A549 (cell line): ENCODE results near the gene ZNF692. TPM values are rescaled to one million over a fixed set of nuclear protein-coding genes. Genes with fewer than 3 reads are reported as not detected.

Experiments used
- ATAC-seq, 2 experiments: fragments of 200-7000 bp in 1 of 2; fragments of >200 bp in 1 of 2; cut with Nextera tagmentation in 1 of 2; cut with Tn5 transposase in 1 of 2; 3 replicates each; pipeline versions ENCODE4 v1.8.0 to v1.9.1; 2018 to 2020; ENCODE audit warnings: mild to moderate bottlenecking in 1 of 2, moderate library complexity in 1 of 2
- CTCF ChIA-PET: fragments of 300-600 bp; sonication (Branson Sonifier 250); formaldehyde crosslinking; extraction: SDS; loops from one replicate; lab custom pipeline; 2021; ENCODE audit warnings: antibody characterized with exemption, inconsistent platforms; lab: Yijun Ruan, JAX
- POLR2A ChIA-PET: fragments of 350-600 bp; formaldehyde crosslinking; extraction: SDS; loops from one replicate; lab custom pipeline; 2021; ENCODE audit warnings: antibody characterized with exemption, inconsistent platforms; lab: Yijun Ruan, JAX
- DNase-seq, 2 experiments: peaks; one replicate each; pipeline versions ENCODE4 v3.0.0 to v3.0.0-alpha.2; 2011 to 2016; ENCODE audit warnings: low read depth in 1 of 2, low spot score in 1 of 2
- FAIRE-seq: peaks from 2 replicates; lab custom pipeline; 2011; peaks lifted over from hg19 to GRCh38; lab: Jason Lieb, UNC
- H3K27ac ChIP-seq, 2 experiments: fragments of >200 bp; sonication (Bioruptor Twin); formaldehyde crosslinking; 3 replicates each; pipeline ENCODE4 v1.5.1; 2016 to 2017
- H3K4me1 ChIP-seq: fragments of >200 bp; sonication (Bioruptor Twin); formaldehyde crosslinking; 3 replicates; pipeline ENCODE4 v1.6.1; 2016
- H3K4me2 ChIP-seq: fragments of >200 bp; sonication (Bioruptor Twin); formaldehyde crosslinking; 3 replicates; pipeline ENCODE4 v1.6.1; 2016
- H3K4me3 ChIP-seq: fragments of >200 bp; sonication (Bioruptor Twin); formaldehyde crosslinking; 3 replicates; pipeline ENCODE4 v1.5.1; 2016
- H3K9me3 ChIP-seq: fragments of >200 bp; sonication (Bioruptor Twin); formaldehyde crosslinking; 3 replicates; pipeline ENCODE4 v1.6.1; 2016
- BHLHE40 ChIP-seq: IDR thresholded peaks from 2 replicates; pipeline ENCODE4 v1.6.1; 2012; ENCODE audit warnings: low read depth, low read length, inconsistent platforms
- CBX2 ChIP-seq: fragments of 200-600 bp; sonication (generic); IDR thresholded peaks from 2 replicates; pipeline ENCODE4 v1.6.1; 2016; ENCODE audit warnings: low read depth, mild to moderate bottlenecking, borderline replicate concordance
- CBX8 ChIP-seq: fragments of 200-600 bp; sonication (generic); IDR thresholded peaks from 2 replicates; pipeline ENCODE4 v1.6.1; 2016
- CEBPB ChIP-seq, 2 experiments: fragments of >200 bp in 1 of 2; sonication (Bioruptor Twin) in 1 of 2; formaldehyde crosslinking in 1 of 2; IDR thresholded peaks; 2 replicates each; pipeline ENCODE4 v1.6.1; 2012 to 2016
- CHD2 ChIP-seq: fragments of 150-350 bp; IDR thresholded peaks from 2 replicates; pipeline ENCODE4 v1.6.1; 2014; ENCODE audit warnings: low read length; ENCODE audit not compliant: partially characterized antibody
- EHMT2 ChIP-seq: fragments of 200-600 bp; sonication (generic); IDR thresholded peaks from 2 replicates; pipeline ENCODE4 v1.6.1; 2016; ENCODE audit warnings: antibody characterized with exemption, low read depth, mild to moderate bottlenecking, moderate library complexity
- EP300 ChIP-seq, 2 experiments: fragments of >200 bp; sonication (Bioruptor Twin); formaldehyde crosslinking; IDR thresholded peaks; 2 replicates in 1 of 2; 3 replicates in 1 of 2; pipeline ENCODE4 v1.6.1; 2016 to 2017
- ESRRA ChIP-seq: fragments of 150-350 bp; IDR thresholded peaks from 2 replicates; pipeline ENCODE4 v1.6.1; 2014; ENCODE audit warnings: mild to moderate bottlenecking, low read length, borderline replicate concordance
- FOXS1 ChIP-seq: fragments of 250-450 bp; sonication (Bioruptor Pico); IDR thresholded peaks from 2 replicates; pipeline ENCODE4 v1.5.0; 2020; ENCODE audit warnings: mild to moderate bottlenecking, moderate library complexity
- GATA3 ChIP-seq: IDR thresholded peaks from 2 replicates; pipeline ENCODE4 v1.6.1; 2012; ENCODE audit warnings: borderline replicate concordance
- HDAC2 ChIP-seq: fragments of 200-600 bp; sonication (generic); IDR thresholded peaks from 2 replicates; pipeline ENCODE4 v1.6.1; 2016
- HOXB5 ChIP-seq: fragments of 250-450 bp; sonication (Bioruptor Pico); IDR thresholded peaks from 2 replicates; pipeline ENCODE4 v1.5.0; 2020; ENCODE audit warnings: mild to moderate bottlenecking, moderate library complexity
- JUN ChIP-seq, 2 experiments: fragments of >200 bp; sonication (Bioruptor Twin); formaldehyde crosslinking; IDR thresholded peaks; 2 replicates in 1 of 2; 3 replicates in 1 of 2; pipeline ENCODE4 v1.6.1; 2016 to 2017
- JUNB ChIP-seq: fragments of >200 bp; sonication (Bioruptor Twin); formaldehyde crosslinking; IDR thresholded peaks from 2 replicates; pipeline ENCODE4 v1.6.1; 2016
- KDM1A ChIP-seq: fragments of 200-600 bp; sonication (generic); IDR thresholded peaks from 2 replicates; pipeline ENCODE4 v1.6.1; 2016; ENCODE audit warnings: low read depth, mild to moderate bottlenecking
- KDM5A ChIP-seq: fragments of 200-600 bp; sonication (generic); IDR thresholded peaks from 2 replicates; pipeline ENCODE4 v1.6.1; 2016; ENCODE audit warnings: antibody characterized with exemption, mild to moderate bottlenecking
- MYC ChIP-seq: IDR thresholded peaks from 2 replicates; pipeline ENCODE4 v1.6.1; 2012; ENCODE audit warnings: mild to moderate bottlenecking, inconsistent platforms, low read length, improper control_type of control experiment, borderline replicate concordance
- NFE2L2 ChIP-seq: fragments of 150-350 bp; conservative IDR thresholded peaks from 2 replicates; pipeline ENCODE4 v1.6.1; 2014; ENCODE audit warnings: low read length
- NR3C1 ChIP-seq: fragments of >200 bp; sonication (Bioruptor Twin); formaldehyde crosslinking; IDR thresholded peaks from 3 replicates; pipeline ENCODE4 v1.6.1; 2017
- PHF8 ChIP-seq: fragments of 200-600 bp; sonication (generic); IDR thresholded peaks from 2 replicates; pipeline ENCODE4 v1.6.1; 2016; ENCODE audit warnings: low read depth, mild to moderate bottlenecking, antibody characterized with exemption, moderate library complexity, borderline replicate concordance
- POLR2A ChIP-seq: IDR thresholded peaks from 2 replicates; pipeline ENCODE4 v1.6.1; 2012; ENCODE audit warnings: mild to moderate bottlenecking, low read length
- POLR2AphosphoS2 ChIP-seq: conservative IDR thresholded peaks from 2 replicates; pipeline ENCODE4 v1.6.1; 2012; ENCODE audit warnings: low read length, improper control_type of control experiment, inconsistent platforms
- RARB ChIP-seq: fragments of 250-450 bp; sonication (Bioruptor Pico); IDR thresholded peaks from 2 replicates; pipeline ENCODE4 v1.8.0; 2021; ENCODE audit warnings: mild to moderate bottlenecking, moderate library complexity
- RCOR1 ChIP-seq: fragments of 150-350 bp; IDR thresholded peaks from 2 replicates; pipeline ENCODE4 v1.6.1; 2014; ENCODE audit warnings: antibody characterized with exemption, low read length, low read depth
- RFX5 ChIP-seq: fragments of 450-650 bp; IDR thresholded peaks from 2 replicates; pipeline ENCODE4 v1.7.1; 2014; ENCODE audit warnings: antibody characterized with exemption, mild to moderate bottlenecking, moderate library complexity
- SMC3 ChIP-seq: fragments of >200 bp; sonication (Bioruptor Twin); formaldehyde crosslinking; IDR thresholded peaks from 3 replicates; pipeline ENCODE4 v1.6.1; 2018; ENCODE audit warnings: inconsistent platforms
- TFCP2L1 ChIP-seq: fragments of 250-450 bp; sonication (Bioruptor Pico); IDR thresholded peaks from 2 replicates; pipeline ENCODE4 v1.5.0; 2021; ENCODE audit warnings: mild to moderate bottlenecking
- WGBS: methylation state at CpG from one replicate; pipeline ENCODE4 v1.1.6; 2017; ENCODE audit errors: missing lambda C conversion rate; 5-methylcytosine and 5-hydroxymethylcytosine counted together
- polyA plus RNA-seq, 4 experiments: library from polyadenylated mRNA; depleted of rRNA in 3 of 4; stranded (reverse); fragments of >200 nt; fragmentation: RNase III in 1 of 4; extraction: RNeasy Plus Mini Kit Qiagen cat#74134 plus additional on column Dnase treatment in 1 of 4; gene quantifications; 2 replicates in 3 of 4; 3 replicates in 1 of 4; pipeline ENCODE4 v1.2.3, GENCODE V29; 2011 to 2017
- TF ChIP-seq, protein P1 (sequence below): fragments of 250-450 bp; sonication (Bioruptor Pico); IDR thresholded peaks from 2 replicates; pipeline ENCODE4 v1.5.0; 2021; ENCODE audit warnings: mild to moderate bottlenecking, moderate library complexity, borderline replicate concordance
- TF ChIP-seq, protein P2 (sequence below): fragments of 450-650 bp; IDR thresholded peaks from 2 replicates; pipeline ENCODE4 v1.6.1; 2014; ENCODE audit warnings: antibody characterized with exemption
- TF ChIP-seq, protein P3 (sequence below): fragments of >200 bp; sonication (Bioruptor Twin); formaldehyde crosslinking; IDR thresholded peaks from 2 replicates; pipeline ENCODE4 v1.6.1; 2016
- TF ChIP-seq, protein P4 (sequence below): fragments of >200 bp; sonication (Bioruptor Twin); formaldehyde crosslinking; IDR thresholded peaks from 3 replicates; pipeline ENCODE4 v1.6.1; 2016
- TF ChIP-seq, protein P5 (sequence below): fragments of >200 bp; sonication (Bioruptor Twin); formaldehyde crosslinking; IDR thresholded peaks from 3 replicates; pipeline ENCODE4 v1.5.1; 2016
- TF ChIP-seq, protein P6 (sequence below): IDR thresholded peaks from 2 replicates; pipeline ENCODE4 v1.6.1; 2012
- TF ChIP-seq, protein P7 (sequence below): fragments of 250-450 bp; sonication (Bioruptor Pico); IDR thresholded peaks from 2 replicates; pipeline ENCODE4 v1.5.0; 2020; ENCODE audit warnings: low read depth, mild to moderate bottlenecking, moderate library complexity

Gene ZNF692
- polyA plus RNA-seq, 2 of the 4 experiments (the other 2 are of a cell fraction): 19.8 to 46.8 TPM

DNA sequence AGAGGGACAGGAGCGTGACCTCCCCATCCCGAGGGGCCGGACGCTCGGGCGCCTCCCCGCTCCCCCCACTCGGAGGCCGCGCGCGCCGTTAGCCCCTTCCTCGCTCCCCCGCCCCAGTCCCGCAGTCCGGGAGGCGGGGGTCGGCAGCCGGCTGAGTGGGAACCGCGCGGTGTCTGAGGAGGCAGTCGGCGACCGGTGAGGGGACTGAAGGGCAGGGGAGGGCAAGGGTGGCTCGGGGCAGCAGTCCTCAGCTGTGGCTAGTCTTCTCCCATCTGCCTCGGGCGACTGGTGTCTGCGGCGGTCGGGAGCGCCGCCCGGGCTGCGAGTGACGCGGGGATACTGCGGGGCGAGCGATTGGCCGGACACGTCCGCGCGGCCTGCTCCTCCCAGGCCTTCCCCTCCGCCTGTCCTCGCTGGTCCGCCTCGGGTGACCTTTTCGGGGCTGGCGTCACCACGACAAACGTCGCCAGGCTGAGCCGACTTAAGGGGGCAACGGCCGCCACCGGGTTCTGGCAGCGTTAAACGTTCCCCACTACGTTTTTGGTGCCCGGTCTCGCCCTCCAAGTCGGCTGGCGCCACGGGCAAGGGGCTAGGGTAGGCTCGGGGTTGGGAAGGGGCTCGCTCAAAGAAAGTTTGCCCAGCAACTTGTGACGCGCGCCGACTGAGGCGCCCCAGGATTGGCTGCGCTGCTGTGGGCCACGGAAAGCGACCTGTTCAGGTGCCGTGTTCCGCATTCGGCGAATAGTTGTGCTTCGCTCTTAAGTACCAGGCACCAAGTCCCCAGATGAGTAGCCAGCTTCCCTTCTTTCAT, 20.3 kb downstream of the ZNF692 start:
- FAIRE-seq (no peak), ATAC-seq (peak; percentile 86), DNase-seq (peak; percentile 71 to 89)
- Histone ChIP-seq H3K27ac (peak overlapping the region; percentile 94 to 95), H3K4me2 (peak overlapping the region; percentile 59), H3K9me3 (no peaks in the 10 kb centered on the region), H3K4me1 (peaks cover 10% of the 10 kb centered on the region; the same call in 2 of the 3 replicates), H3K4me3 (peak overlapping the region; percentile 88)
- CTCF ChIA-PET: interaction anchor here (1.2 to 6.7 kb wide), 4 partner anchors 11 to 34 kb away, joined by 4 to 48 read pairs (median 25); partner anchors contain the start of genes SH3BP5L and ZNF692
- 4% methylated on average over 20 of the region's 82 CpGs for WGBS
- POLR2A ChIA-PET: interaction anchor here (0.6 to 3.5 kb wide), 10 partner anchors 9 to 88 kb away, joined by 3 to 60 read pairs (median 6); partner anchors contain the start of genes PGBD2, SH3BP5L and ZNF692
- TF ChIP-seq ESRRA: no peak
- peak; percentile 88 for TF ChIP-seq PHF8
- TF ChIP-seq, protein P1, sequence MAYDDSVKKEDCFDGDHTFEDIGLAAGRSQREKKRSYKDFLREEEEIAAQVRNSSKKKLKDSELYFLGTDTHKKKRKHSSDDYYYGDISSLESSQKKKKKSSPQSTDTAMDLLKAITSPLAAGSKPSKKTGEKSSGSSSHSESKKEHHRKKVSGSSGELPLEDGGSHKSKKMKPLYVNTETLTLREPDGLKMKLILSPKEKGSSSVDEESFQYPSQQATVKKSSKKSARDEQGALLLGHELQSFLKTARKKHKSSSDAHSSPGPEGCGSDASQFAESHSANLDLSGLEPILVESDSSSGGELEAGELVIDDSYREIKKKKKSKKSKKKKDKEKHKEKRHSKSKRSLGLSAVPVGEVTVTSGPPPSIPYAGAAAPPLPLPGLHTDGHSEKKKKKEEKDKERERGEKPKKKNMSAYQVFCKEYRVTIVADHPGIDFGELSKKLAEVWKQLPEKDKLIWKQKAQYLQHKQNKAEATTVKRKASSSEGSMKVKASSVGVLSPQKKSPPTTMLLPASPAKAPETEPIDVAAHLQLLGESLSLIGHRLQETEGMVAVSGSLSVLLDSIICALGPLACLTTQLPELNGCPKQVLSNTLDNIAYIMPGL (CRISPR knock-in tag): peak; percentile 47; the same call in 1 of the 2 replicates
- TF ChIP-seq, protein P2, sequence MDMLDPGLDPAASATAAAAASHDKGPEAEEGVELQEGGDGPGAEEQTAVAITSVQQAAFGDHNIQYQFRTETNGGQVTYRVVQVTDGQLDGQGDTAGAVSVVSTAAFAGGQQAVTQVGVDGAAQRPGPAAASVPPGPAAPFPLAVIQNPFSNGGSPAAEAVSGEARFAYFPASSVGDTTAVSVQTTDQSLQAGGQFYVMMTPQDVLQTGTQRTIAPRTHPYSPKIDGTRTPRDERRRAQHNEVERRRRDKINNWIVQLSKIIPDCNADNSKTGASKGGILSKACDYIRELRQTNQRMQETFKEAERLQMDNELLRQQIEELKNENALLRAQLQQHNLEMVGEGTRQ: no peak
- TF ChIP-seq FOXS1: no peak
- TF ChIP-seq, protein P3, sequence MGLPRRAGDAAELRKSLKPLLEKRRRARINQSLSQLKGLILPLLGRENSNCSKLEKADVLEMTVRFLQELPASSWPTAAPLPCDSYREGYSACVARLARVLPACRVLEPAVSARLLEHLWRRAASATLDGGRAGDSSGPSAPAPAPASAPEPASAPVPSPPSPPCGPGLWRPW: no peak
- TF ChIP-seq, protein P4, sequence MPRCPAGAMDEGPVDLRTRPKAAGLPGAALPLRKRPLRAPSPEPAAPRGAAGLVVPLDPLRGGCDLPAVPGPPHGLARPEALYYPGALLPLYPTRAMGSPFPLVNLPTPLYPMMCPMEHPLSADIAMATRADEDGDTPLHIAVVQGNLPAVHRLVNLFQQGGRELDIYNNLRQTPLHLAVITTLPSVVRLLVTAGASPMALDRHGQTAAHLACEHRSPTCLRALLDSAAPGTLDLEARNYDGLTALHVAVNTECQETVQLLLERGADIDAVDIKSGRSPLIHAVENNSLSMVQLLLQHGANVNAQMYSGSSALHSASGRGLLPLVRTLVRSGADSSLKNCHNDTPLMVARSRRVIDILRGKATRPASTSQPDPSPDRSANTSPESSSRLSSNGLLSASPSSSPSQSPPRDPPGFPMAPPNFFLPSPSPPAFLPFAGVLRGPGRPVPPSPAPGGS: peak; percentile 67; the same call in 1 of the 3 replicates
- TF ChIP-seq CBX2: no peak
- TF ChIP-seq HDAC2: no peak
- peak; percentile 69 for TF ChIP-seq POLR2A
- no peak for TF ChIP-seq KDM5A
- TF ChIP-seq, protein P5, sequence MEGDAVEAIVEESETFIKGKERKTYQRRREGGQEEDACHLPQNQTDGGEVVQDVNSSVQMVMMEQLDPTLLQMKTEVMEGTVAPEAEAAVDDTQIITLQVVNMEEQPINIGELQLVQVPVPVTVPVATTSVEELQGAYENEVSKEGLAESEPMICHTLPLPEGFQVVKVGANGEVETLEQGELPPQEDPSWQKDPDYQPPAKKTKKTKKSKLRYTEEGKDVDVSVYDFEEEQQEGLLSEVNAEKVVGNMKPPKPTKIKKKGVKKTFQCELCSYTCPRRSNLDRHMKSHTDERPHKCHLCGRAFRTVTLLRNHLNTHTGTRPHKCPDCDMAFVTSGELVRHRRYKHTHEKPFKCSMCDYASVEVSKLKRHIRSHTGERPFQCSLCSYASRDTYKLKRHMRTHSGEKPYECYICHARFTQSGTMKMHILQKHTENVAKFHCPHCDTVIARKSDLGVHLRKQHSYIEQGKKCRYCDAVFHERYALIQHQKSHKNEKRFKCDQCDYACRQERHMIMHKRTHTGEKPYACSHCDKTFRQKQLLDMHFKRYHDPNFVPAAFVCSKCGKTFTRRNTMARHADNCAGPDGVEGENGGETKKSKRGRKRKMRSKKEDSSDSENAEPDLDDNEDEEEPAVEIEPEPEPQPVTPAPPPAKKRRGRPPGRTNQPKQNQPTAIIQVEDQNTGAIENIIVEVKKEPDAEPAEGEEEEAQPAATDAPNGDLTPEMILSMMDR: no peak
- TF ChIP-seq EP300 (IDR thresholded peaks at IDR 0.05): no peak
- TF ChIP-seq JUNB: no peak
- TF ChIP-seq, protein P6, sequence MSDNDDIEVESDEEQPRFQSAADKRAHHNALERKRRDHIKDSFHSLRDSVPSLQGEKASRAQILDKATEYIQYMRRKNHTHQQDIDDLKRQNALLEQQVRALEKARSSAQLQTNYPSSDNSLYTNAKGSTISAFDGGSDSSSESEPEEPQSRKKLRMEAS: no peak
- TF ChIP-seq CBX8: no peak
- TF ChIP-seq CHD2: no peak
- TF ChIP-seq HOXB5 (CRISPR knock-in tag): no peak
- TF ChIP-seq NR3C1: no peak
- peak; percentile 100 for TF ChIP-seq RFX5
- TF ChIP-seq SMC3: no peak
- TF ChIP-seq BHLHE40: no peak
- TF ChIP-seq, protein P7, sequence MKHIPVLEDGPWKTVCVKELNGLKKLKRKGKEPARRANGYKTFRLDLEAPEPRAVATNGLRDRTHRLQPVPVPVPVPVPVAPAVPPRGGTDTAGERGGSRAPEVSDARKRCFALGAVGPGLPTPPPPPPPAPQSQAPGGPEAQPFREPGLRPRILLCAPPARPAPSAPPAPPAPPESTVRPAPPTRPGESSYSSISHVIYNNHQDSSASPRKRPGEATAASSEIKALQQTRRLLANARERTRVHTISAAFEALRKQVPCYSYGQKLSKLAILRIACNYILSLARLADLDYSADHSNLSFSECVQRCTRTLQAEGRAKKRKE (CRISPR knock-in tag): no peak
- TF ChIP-seq MYC: no peak
- no peak for TF ChIP-seq CEBPB (IDR thresholded peaks at IDR 0.05)
- TF ChIP-seq POLR2AphosphoS2: no peak
- no peak for TF ChIP-seq RCOR1
- TF ChIP-seq KDM1A: no peak
- TF ChIP-seq EHMT2: no peak
- no peak for TF ChIP-seq RARB
- TF ChIP-seq GATA3: 0 out of 2 replicates have a peak, but pooled peaks have one; percentile 34
- TF ChIP-seq TFCP2L1 (CRISPR knock-in tag): no peak; the same call in 1 of the 2 replicates
- TF ChIP-seq JUN (IDR thresholded peaks at IDR 0.05): peak in 1 of 2 experiments; percentile 88; a peak in 3 of 5 replicates
- TF ChIP-seq NFE2L2: no peak
